ENCODE results near the gene TNFRSF4.
A peak's percentile ranks its signal among the peaks of the same experiment; 100 is the strongest.

The TNFRSF4 gene

DNA sequence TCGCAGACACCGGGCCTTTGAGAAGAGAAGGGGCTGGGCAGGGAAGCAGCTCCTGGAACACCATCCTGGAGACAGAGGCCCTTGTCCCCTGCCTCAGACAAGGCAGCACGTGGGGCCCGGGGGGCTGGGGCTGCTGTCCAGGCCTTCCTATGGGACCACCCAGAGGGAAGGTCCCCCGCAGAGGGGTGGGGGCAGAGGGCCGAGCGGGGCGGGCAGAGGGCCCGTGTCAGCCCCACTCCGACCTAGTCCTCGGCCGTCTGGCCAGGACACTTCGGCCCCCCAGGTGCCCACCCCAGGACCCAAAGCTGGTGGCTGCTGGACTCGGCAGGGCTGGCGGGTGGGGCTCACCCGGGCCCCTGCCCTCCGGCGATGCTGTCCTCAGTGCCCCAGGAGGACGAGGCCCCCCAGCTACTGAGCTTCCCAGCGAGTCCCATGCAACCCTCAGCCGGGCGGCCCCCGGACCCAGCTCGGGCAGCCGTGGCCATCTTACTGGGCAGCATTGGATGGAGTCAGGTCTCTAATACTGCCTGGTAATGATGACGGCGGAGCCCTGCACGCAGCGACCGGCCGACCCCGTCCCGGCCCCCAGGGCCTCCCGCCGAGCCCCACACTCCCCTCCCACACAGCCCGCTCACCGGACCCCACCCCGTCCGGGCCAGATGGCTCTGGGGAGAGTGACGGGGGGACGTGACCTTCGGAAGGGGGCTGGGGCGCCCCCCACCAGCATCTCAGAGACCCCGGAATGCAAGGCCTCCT lies 47.1 kb downstream of the TNFRSF4 start:
- DNase-seq, result no peak

- DNase-seq, result peak in 1 of 2 experiments; percentile 27
Measured at GRCh38 chr1:1165900-1166421, 48.0 kb downstream of the TNFRSF4 start.

GRCh38 chr1:1165485-1165884 lies 48.5 kb downstream of the TNFRSF4 start:
- DNase-seq, result peak in 1 of 2 experiments; percentile 21

GRCh38 chr1:1164701-1165451 lies 49.1 kb downstream of the TNFRSF4 start:
- DNase-seq, result peak in 1 of 2 experiments; percentile 22

GRCh38 chr1:1164361-1164700 lies 49.6 kb downstream of the TNFRSF4 start:
- DNase-seq, result no peak

GRCh38 chr1:1163538-1164070 lies 50.3 kb downstream of the TNFRSF4 start:
- DNase-seq, result no peak

DNA sequence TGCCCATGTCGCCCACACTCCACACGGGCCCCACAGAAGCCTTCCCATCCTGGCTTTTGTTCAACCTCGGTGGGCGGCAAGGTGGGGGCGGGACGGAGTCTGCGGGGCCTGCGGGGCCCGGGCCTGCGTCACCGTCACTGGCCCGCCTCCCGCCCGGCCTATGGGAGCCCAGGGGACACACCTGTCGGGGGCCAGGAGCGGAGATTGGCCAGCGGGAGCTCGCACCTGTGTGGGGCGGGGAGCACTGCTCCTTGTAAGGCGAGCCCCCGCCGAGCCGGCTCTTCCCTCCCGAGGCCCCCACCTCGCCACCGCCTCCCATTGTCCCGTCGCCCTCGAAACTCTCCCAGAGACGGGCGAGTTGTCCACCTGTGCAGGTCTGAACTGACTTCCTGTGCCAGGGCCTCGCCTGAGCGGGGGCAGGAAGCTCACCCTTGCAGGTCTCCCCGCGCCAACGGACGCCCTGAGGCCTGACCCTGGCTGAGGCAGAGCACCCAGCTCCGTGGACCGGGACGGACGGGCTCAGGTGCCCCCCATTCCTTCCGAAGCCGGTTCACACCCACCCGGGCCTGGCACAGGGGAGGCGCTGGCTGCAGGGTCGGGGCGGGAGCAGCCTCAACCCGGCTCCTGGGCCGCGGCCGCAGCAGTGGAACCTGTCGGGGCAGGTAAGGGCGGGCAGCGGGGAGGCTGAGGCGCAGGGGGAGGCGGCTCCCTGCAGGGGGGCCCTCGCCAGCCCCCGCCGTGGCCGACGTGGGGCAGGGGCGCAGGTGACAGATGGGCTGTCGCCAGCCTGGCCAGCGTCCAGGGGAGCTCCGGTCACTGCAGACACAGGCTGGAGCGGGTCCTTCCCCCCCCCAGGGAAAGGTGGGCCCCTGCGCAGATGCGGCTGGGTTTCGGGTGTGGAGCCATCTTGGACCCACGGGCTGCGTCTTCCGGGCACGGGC lies 51.1 kb downstream of the TNFRSF4 start:
- peak; percentile 91 to 97 for DNase-seq

DNA sequence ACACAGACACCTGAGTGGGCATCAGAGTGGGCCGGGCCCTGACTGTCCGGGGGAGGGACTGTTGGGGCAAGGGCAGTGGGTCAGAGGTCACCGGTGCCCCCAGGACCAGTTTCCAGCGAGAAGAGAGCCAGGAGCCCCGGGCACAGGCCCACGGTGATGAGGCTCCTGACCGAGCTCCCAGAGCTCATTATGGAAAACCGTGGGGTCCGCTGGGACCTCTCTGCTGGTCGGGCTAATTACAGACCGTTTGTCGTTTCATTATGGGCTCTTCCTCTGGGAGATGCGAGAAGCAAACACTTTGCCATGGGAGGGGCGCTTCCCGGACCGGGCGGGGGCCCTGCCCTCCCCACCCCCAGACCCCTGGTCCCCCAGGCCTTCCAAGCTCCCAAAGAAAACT lies 52.3 kb downstream of the TNFRSF4 start:
- peak in 1 of 2 experiments; percentile 23 for DNase-seq

All from NCI-H2081 (cell line).